Body of pancreas (tissue), 4 donors: ENCODE data around the gene TIE1. TPM values are rescaled to one million over a fixed set of nuclear protein-coding genes. Genes with fewer than 3 reads are reported as not detected.

Source experiments
- ATAC-seq: fragments of 150-250 bp; one replicate; pipeline ENCODE4 v1.9.1; 2016
- DNase-seq, 4 donors: peaks; one replicate each; pipeline ENCODE4 v3.0.0-alpha.2; 2019
- H3K27ac ChIP-seq, 4 donors: fragments of 200-600 bp; sonication (generic); 1 replicate in 3 of 4; 2 replicates in 1 of 4; pipeline versions ENCODE4 v1.5.1 to v1.6.1; 2016 to 2019; ENCODE audit warnings: mild to moderate bottlenecking in 1 of 4, mixed read lengths in 1 of 4, moderate library complexity in 1 of 4
- H3K27me3 ChIP-seq, 2 donors: fragments of 200-600 bp; sonication (generic); one replicate each; pipeline ENCODE4 v1.6.0; 2016; ENCODE audit warnings: mild to moderate bottlenecking in 1 of 2
- H3K36me3 ChIP-seq, 2 donors: fragments of 200-600 bp; sonication (generic); replicated peaks in 1 of 2; 2 replicates each; pipeline ENCODE4 v1.5.1; 2016; ENCODE audit warnings: low read depth in 2 of 2; ENCODE audit not compliant: insufficient read depth in 1 of 2
- H3K4me1 ChIP-seq: fragments of 200-600 bp; sonication (generic); one replicate; pipeline ENCODE4 v1.6.0; 2016
- H3K4me3 ChIP-seq, 2 donors: fragments of 200-600 bp; sonication (generic); 1 replicate in 1 of 2; 2 replicates in 1 of 2; pipeline ENCODE4 v1.5.1; 2016 to 2019
- H3K9me3 ChIP-seq, 3 donors: fragments of 200-600 bp; sonication (generic); 1 replicate in 2 of 3; 2 replicates in 1 of 3; pipeline ENCODE4 v1.5.1; 2016
- CTCF ChIP-seq, 7 experiments: fragments of 450-650 bp in 4 of 7; fragments of 200-600 bp in 3 of 7; sonication (generic) in 3 of 7; IDR thresholded peaks; one replicate each; pipeline ENCODE4 v1.5.1; 2016 to 2019; ENCODE audit warnings: antibody characterized with exemption in 7 of 7
- POLR2A ChIP-seq, 3 donors: fragments of 450-650 bp; IDR thresholded peaks; one replicate each; pipeline ENCODE4 v1.6.1; 2016; ENCODE audit warnings: antibody characterized with exemption in 3 of 3, mild to moderate bottlenecking in 2 of 3
- WGBS, 2 donors: methylation state at CpG; one replicate each; pipeline ENCODE4 v1.1.5; 2017; 5-methylcytosine and 5-hydroxymethylcytosine counted together
- intact Hi-C: fragments of 100-400 bp; cut with DNase I; formaldehyde crosslinking; loops from one replicate; pipeline ENCODE4 v1.15.1; 2023
- total RNA-seq, 2 donors: library from RNA; depleted of rRNA; stranded (reverse); fragments of >200 nt; gene quantifications; one replicate each; pipeline ENCODE4 v1.1.0, GENCODE V29; 2016

Gene TIE1
- total RNA-seq, 2 donors from 2014 or later: 12.2 to 14.0 TPM

- H3K27ac ChIP-seq: no peak overlapping the region
- DNase-seq (no peak), ATAC-seq (no peak)
- 94% methylated on average over 2 of the region's 2 CpGs for WGBS, 2 donors
- no peak for TF ChIP-seq CTCF (IDR thresholded peaks at IDR 0.05)
- no peak for TF ChIP-seq POLR2A (IDR thresholded peaks at IDR 0.05)
- no peaks in the 10 kb centered on the region for H3K36me3 ChIP-seq
- intact Hi-C loops: loop anchor here (10.0 kb wide), 1 partner anchor 60 kb away; no protein-coding TSS in a partner anchor
- H3K4me1 ChIP-seq: peaks cover 16% of the 10 kb centered on the region
- no peaks in the 10 kb centered on the region for H3K9me3 ChIP-seq
- H3K4me3 ChIP-seq: no peak overlapping the region
- H3K27me3 ChIP-seq: no peaks in the 10 kb centered on the region
These were observed 54.2 kb downstream of the TIE1 start for GRCh38 chr1:43354936-43355335.

- intact Hi-C loops: loop anchor here (10.0 kb wide), 1 partner anchor 62 kb away; no protein-coding TSS in a partner anchor
- 81 to 90% methylated on average over 4 of the region's 4 CpGs for WGBS, 2 donors
- TF ChIP-seq CTCF (IDR thresholded peaks at IDR 0.05) (no peak), POLR2A (IDR thresholded peaks at IDR 0.05) (no peak)
- H3K9me3 ChIP-seq: no peaks in the 10 kb centered on the region
- H3K27me3 ChIP-seq: no peaks in the 10 kb centered on the region
- ATAC-seq (no peak), DNase-seq (no peak)
- H3K36me3 ChIP-seq: no peaks in the 10 kb centered on the region
- H3K4me1 ChIP-seq: peaks cover 13% of the 10 kb centered on the region
- H3K27ac ChIP-seq: no peak overlapping the region
- H3K4me3 ChIP-seq: no peak overlapping the region
These were observed 56.5 kb downstream of the TIE1 start for GRCh38 chr1:43357251-43357650.

GRCh38 chr1:43358121-43358745 is 57.5 kb downstream of the TIE1 start:
- DNase-seq (peak; percentile 32 to 55 (median 44)), ATAC-seq (peak; percentile 39)
- 0 to 1% methylated on average over 18 to 33 of the region's 33 CpGs for WGBS, 2 donors
- TF ChIP-seq CTCF (IDR thresholded peaks at IDR 0.05) (peak; percentile 3 to 65 (median 49)), POLR2A (IDR thresholded peaks at IDR 0.05) (peak; percentile 17 to 76 (median 59))
- Histone ChIP-seq H3K27me3 (no peaks in the 10 kb centered on the region), H3K9me3 (no peaks in the 10 kb centered on the region), H3K4me3 (peak overlapping the region; percentile 16 to 20), H3K36me3 (peaks cover 0 to 3% of the 10 kb centered on the region in 2 donors), H3K4me1 (peaks cover 13% of the 10 kb centered on the region), H3K27ac (peak overlapping the region; percentile 79 to 93 (median 86))
- intact Hi-C loops: loop anchor here (10.0 kb wide), 1 partner anchor 63 kb away; no protein-coding TSS in a partner anchor

GRCh38 chr1:43358746-43359693 is 58.2 kb downstream of the TIE1 start, which contains the start of gene CDC20:
Gene CDC20 (plus strand): TSS chr1:43358981. CDS start chr1:43359216, 235 bp downstream.
- Histone ChIP-seq H3K9me3 (no peaks in the 10 kb centered on the region), H3K27ac (peak within 1 kb of the TSS; percentile 79 to 93 (median 86)), H3K4me3 (peak within 1 kb of the TSS; percentile 16 to 20), H3K36me3 (peaks cover 0 to 10% of the 10 kb centered on the region in 2 donors), H3K27me3 (no peaks in the 10 kb centered on the region), H3K4me1 (peaks cover 13% of the 10 kb centered on the region)
- peak in 1 of 3 donors; percentile 3 for TF ChIP-seq POLR2A (IDR thresholded peaks at IDR 0.05)
- TF ChIP-seq CTCF (IDR thresholded peaks at IDR 0.05): no peak
- 3 to 5% methylated on average over 21 to 55 of the region's 59 CpGs for WGBS, 2 donors
- DNase-seq (peak; percentile 98 to 99 (median 99)), ATAC-seq (peak; percentile 99)
- intact Hi-C loops: loop anchor here (10.0 kb wide), 1 partner anchor 64 kb away; no protein-coding TSS in a partner anchor
